Measurements from ENCODE around the gene SPINT1. TPM values are rescaled to one million over a fixed set of nuclear protein-coding genes. Genes with fewer than 3 reads are reported as not detected.
A peak's percentile ranks its signal among the peaks of the same experiment; 100 is the strongest.

SPINT1 gene
- total RNA-seq, 1 experiment from 2014 or later = not detected

DNA sequence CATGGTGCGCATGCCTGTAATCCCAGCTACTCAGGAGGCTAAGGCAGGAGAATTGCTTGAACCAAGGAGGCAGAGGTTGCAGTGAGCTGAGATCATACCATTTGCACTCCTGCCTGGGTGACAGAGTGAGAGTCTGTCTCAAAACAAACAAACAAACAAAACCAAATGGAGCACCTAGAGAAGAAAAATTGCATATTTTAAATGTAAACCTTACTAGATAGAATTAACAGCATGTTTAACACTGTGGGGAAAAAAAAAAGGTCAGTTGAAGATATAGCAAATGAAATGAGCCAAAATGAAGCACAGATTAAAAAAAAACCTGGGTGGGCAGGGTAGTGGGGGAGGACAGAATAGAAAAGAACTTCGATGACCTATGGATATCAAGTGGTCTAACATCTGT is 22.7 kb upstream of the SPINT1 start:
- Histone ChIP-seq H3K27ac (no peak overlapping the region), H3K27me3 (no peaks in the 10 kb centered on the region), H3K4me3 (no peak overlapping the region), H3K4me1 (peaks cover 8% of the 10 kb centered on the region; the same call in 1 of the 2 replicates), H3K9me3 (replicated peaks) (no peaks in the 10 kb centered on the region), H3K36me3 (no peaks in the 10 kb centered on the region)
- no peak for DNase-seq

DNA sequence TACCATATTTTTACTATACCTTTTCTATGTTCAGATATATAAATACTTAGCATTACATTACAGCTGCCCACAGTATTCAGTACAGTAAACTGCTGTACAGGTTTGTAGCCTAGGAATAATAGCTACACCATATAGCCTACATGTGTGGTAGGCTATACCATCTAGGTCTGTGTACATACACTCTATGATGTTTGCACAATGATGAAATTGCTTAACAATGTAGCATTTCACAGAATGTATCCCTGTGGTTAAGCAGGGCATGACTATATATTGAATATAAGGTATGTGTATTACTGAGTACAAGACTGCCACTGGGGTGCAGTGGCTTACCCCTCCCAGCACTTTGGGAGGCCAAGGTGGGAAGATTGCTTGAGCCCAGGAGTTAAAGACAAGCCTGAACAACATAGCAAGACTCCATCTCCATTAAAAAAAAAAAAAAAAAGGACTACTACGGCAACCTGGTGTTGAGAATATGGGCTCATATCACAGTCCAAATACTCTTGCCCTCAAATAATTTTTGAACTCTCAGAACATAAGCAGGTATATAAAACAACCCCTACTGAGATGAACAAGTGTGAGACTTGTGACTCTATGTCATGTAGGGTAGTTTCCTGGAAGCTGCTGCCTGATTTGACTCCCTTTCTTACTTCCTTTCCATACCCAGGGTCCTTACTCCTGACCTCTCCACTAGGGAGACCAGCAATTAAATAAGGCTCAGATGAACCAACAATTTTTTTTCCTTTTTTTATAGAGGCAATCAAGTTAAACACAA is 20.1 kb upstream of the SPINT1 start:
- no peaks in the 10 kb centered on the region for H3K9me3 ChIP-seq (replicated peaks)
- H3K4me3 ChIP-seq = no peak overlapping the region
- no peak overlapping the region for H3K27ac ChIP-seq
- no peaks in the 10 kb centered on the region for H3K27me3 ChIP-seq
- H3K4me1 ChIP-seq = peaks cover 8% of the 10 kb centered on the region; the same call in 1 of the 2 replicates
- DNase-seq = no peak
- H3K36me3 ChIP-seq = no peaks in the 10 kb centered on the region

DNA sequence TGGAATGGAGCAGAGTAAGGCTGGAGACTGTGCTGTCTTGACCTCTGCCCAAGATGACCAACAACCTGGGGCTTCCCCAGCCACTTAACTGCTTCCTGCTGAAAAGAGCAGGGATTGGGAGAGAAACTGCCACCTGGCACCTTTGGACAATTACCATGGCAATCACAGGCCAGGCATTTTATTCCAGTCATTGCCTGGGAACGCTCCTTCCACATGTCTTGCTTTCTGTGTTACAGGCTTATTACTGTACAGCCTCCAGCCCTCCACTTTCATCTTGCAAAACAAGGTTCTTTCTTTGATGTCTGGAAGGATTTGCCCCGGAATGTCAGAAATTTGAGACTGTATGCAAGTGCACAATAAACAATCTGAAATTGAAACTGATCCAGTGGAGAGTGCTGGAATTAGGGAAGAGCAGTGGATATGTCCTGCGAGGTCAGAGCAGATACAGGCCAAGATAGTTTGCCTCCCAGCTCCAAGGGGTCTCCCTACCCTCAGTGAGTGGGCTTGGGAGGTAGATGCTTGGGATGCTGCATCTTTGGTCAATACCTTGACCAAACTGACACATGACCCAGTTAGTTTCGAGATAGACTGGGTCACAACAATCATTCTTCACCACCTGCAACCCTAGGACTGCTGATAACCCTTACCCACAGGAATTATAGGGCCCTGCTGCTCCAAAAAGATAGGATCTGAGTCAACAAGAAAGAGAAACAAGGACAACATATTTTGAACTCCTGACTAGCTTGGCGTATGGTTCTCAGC is 18.0 kb upstream of the SPINT1 start:
- DNase-seq = no peak
- H3K4me3 ChIP-seq = no peak overlapping the region
- H3K27me3 ChIP-seq = no peaks in the 10 kb centered on the region
- H3K27ac ChIP-seq = no peak overlapping the region
- no peaks in the 10 kb centered on the region for H3K36me3 ChIP-seq
- H3K4me1 ChIP-seq = peaks cover 8% of the 10 kb centered on the region; the same call in 1 of the 2 replicates
- no peaks in the 10 kb centered on the region for H3K9me3 ChIP-seq (replicated peaks)

DNA sequence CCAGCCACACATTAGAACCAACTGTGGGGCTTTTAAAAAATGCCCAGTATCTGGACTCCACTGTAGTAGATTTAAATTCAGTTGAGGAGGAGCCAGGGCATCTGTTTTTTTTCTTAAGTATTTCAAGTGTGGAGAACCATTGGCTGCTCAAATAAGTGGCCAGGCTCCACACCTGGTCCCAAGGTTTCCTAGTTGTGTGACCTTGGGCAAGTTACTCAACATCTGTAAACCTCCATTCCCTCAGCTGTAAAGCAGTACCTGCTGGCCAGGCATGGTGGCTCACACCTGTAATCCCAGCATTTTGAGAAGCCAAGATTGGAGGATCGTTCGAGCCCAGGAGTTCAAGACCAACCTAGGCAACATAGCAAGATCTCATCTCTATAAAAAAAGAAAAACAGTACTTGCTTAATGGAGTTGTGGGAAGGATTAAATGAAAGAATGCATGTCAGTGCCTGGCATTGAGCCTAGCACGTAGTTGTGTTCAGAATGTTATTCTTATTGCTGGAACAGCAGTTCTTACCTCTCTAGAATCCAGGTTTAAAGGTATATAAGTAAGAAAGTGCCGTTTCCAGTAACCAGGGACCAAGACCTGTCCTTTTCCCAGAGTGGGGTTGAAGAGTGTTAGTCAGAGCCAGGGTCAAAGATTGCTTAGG is 17.3 kb upstream of the SPINT1 start:
- H3K27me3 ChIP-seq = no peaks in the 10 kb centered on the region
- H3K27ac ChIP-seq = no peak overlapping the region
- DNase-seq = no peak
- peaks cover 11% of the 10 kb centered on the region; the same call in 1 of the 2 replicates for H3K4me1 ChIP-seq
- H3K4me3 ChIP-seq = no peak overlapping the region
- no peaks in the 10 kb centered on the region for H3K9me3 ChIP-seq (replicated peaks)
- no peaks in the 10 kb centered on the region for H3K36me3 ChIP-seq

DNA sequence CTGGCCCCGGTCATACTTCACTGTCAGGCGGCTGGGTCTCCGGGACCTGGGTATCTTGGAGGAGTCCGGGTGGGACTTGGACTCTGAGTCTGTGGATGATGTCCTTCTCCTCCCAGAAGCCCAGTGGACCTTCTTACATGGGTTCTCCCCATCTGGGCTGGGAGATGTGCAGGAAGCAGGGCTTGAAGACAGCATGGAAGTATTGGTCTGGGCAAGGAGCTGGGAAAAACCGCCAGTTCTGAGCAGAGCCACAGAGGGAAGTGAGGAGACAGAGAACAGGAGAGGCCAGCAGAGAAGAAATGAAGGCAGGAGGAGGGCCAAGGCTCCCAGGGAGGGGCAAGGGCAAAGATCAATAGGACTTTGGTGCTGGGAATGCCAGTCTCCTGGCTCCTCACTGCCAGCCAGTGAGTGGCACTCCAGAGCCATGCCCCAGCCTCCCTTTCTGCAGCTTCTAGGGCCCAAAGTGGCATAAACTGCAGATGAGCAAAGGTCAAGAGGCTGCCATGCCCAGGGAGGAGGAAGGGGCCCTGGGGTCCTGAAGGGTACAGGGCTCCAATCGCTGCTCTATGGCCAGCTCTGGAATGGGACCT is 15.3 kb upstream of the SPINT1 start, which contains the start of gene PPP1R14D:
Gene PPP1R14D, minus strand, starts transcription at position 262 of the 590 bp plus-strand sequence. Its CDS starts 67 bp downstream, at position 195.
- H3K9me3 ChIP-seq (replicated peaks) = no peaks in the 10 kb centered on the region
- no peak for DNase-seq
- H3K36me3 ChIP-seq = no peaks in the 10 kb centered on the region
- no peak within 1 kb of the TSS for H3K4me3 ChIP-seq
- no peaks in the 10 kb centered on the region for H3K27me3 ChIP-seq
- H3K4me1 ChIP-seq = peaks cover 11% of the 10 kb centered on the region; the same call in 1 of the 2 replicates
- H3K27ac ChIP-seq = no peak within 1 kb of the TSS

DNA sequence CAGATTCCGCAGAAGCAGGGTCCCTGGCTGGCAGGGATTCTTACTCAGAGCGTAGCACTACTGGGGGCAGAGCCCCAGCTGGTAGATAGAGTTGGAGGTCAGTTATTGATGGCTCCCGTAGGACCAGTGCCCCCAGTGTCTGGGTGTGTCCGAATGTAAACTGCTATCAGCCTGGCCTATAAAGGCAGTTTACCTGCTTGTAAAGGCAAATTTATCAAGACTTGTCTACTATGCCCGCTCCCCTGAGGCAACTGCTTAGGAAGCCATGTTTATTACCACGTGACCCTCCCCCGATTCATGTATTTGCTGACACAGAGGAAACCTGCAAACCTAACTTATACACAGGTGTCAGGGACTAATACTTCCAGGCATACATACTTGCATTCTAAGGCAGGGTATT is 14.7 kb upstream of the SPINT1 start:
- H3K4me3 ChIP-seq = no peak overlapping the region
- no peaks in the 10 kb centered on the region for H3K27me3 ChIP-seq
- peaks cover 11% of the 10 kb centered on the region; the same call in 1 of the 2 replicates for H3K4me1 ChIP-seq
- H3K27ac ChIP-seq = no peak overlapping the region
- H3K36me3 ChIP-seq = no peaks in the 10 kb centered on the region
- no peak for DNase-seq
- H3K9me3 ChIP-seq (replicated peaks) = no peaks in the 10 kb centered on the region

DNA sequence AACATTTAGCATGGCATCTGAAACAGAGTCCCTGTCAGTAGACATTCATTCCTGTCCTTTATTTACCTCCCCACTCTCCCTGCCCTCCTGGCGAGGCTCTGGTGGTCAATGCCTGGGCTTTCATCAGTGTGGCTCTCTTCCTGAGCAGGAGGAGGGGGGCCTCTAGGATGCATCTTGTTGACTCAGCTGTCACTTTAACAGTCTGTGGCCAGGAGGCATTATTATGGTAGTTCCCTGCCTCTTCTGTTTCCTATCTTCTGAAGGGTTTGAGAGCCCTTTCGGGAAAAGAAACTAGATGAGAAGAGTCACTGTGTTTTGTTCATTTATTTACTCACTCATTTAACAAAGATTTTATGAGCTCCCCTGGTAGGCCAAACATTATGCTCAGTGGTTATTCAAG is 13.0 kb upstream of the SPINT1 start:
- Histone ChIP-seq H3K27me3 (no peaks in the 10 kb centered on the region), H3K36me3 (no peaks in the 10 kb centered on the region), H3K27ac (no peak overlapping the region), H3K4me3 (no peak overlapping the region), H3K9me3 (replicated peaks) (no peaks in the 10 kb centered on the region), H3K4me1 (peaks cover 15% of the 10 kb centered on the region)
- DNase-seq = peak; percentile 74 to 88

DNA sequence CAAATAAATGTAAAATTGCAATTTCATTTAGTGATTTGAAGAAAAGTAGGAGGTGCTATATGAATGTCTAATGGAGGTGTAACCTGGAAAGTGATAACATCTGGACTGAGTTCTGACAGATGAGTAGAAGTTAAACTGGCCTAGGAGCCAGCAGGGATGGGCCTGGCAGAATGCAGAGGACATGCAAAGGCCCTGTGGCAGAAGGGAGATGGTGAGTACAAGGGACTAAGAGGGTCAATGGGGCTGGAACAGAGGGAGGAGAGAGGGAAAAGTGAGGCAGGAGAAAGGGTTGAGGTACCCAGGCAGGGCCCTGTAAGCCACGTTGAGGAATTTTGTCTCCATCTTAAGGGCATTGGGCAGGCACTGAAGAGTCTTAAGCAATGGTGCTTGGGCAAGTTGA is 12.0 kb upstream of the SPINT1 start:
- no peaks in the 10 kb centered on the region for H3K9me3 ChIP-seq (replicated peaks)
- no peak for DNase-seq
- no peaks in the 10 kb centered on the region for H3K27me3 ChIP-seq
- H3K4me1 ChIP-seq = peaks cover 14% of the 10 kb centered on the region
- H3K27ac ChIP-seq = no peak overlapping the region
- H3K36me3 ChIP-seq = no peaks in the 10 kb centered on the region
- H3K4me3 ChIP-seq = no peak overlapping the region

DNA sequence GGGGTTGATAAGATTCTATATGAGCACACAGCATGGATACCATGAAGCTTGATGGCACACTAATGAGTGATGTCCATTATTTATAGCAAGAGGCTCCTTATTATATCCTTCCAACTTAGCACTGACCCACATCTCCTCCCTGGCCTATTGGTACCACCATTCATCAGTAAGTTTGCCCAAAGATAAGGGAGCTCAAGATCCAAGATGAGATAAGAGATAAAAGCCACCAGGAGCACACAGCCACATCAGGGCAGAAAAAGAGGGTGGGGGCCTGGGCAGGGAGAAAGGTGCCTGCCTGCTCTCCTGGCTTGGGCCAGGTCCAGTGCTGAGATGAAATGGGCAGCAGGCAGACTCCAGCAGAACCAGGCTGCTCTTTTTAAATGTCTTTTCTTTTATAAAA is 10.9 kb upstream of the SPINT1 start:
- no peak for DNase-seq

DNA sequence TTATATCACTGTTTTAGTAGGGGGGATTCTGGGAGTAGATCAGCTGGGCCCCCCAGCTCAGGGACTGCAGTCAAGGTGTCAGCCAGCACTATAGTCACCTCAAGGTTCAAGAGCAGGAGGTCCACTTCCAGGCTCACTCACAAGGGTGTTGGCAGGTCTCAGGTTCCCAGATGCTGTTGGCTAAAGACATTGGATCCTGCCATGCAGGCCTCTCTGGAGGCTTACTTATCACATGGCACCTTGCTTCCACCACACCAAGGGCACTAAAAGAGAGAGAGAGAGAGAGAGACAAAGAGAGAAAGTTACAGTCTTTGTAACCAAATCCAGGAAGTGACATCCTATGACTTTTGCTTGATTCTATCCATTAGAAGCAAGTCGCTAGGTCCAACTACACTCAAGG is 7.8 kb upstream of the SPINT1 start:
- H3K4me3 ChIP-seq = no peak overlapping the region
- peaks cover 14% of the 10 kb centered on the region for H3K4me1 ChIP-seq
- H3K27me3 ChIP-seq = no peaks in the 10 kb centered on the region
- H3K36me3 ChIP-seq = no peaks in the 10 kb centered on the region
- no peak for DNase-seq
- no peak overlapping the region for H3K27ac ChIP-seq
- H3K9me3 ChIP-seq (replicated peaks) = no peaks in the 10 kb centered on the region

More for the DNA sequence above, 10.9 kb upstream of the SPINT1 start:
- Histone ChIP-seq H3K27me3 (no peaks in the 10 kb centered on the region), H3K4me1 (peaks cover 14% of the 10 kb centered on the region), H3K27ac (no peak overlapping the region), H3K4me3 (no peak overlapping the region), H3K9me3 (replicated peaks) (no peaks in the 10 kb centered on the region), H3K36me3 (no peaks in the 10 kb centered on the region)

DNA sequence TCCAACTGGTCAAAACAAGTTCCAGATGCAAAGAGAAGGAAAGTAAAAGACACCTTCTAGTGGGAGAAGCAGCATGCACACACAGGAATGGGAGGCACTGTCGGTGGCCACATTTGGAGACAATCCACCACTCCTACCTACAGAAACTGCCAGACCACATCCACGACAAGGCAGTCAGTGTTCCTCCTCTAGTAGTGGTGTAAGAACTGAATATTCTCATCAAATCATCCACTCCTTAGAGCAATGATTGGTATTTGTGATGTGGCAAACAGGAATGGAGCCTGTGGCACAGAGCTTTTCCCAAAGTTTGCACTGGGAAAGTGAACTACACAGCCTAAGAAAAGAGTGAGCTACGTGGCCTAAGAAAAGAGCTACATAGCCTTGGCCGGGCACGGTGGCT is 5.1 kb upstream of the SPINT1 start:
- DNase-seq = no peak
- H3K27ac ChIP-seq = no peak overlapping the region

DNA sequence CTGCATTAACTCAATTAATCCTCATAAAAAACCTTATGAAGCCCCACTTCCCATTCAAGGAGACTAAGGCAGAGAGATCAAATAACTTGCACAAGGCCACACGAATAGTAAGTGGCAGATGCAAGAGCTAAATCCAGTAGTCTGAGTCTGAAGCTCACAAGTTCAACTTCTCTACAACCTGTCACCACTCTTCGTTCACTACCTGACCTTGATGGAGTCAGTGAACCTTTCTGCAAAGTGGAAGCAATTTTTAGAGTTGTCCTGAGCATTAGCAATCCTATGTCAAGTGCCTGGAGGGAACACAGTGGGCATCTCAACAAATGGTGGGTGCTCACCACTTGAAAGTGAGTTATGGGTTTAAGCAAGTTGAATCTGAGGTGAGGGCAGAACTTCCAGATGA is 2.1 kb upstream of the SPINT1 start:
- H3K9me3 ChIP-seq (replicated peaks) = no peaks in the 10 kb centered on the region
- peaks cover 6% of the 10 kb centered on the region for H3K4me1 ChIP-seq
- no peak for DNase-seq
- H3K4me3 ChIP-seq = no peak overlapping the region
- no peaks in the 10 kb centered on the region for H3K36me3 ChIP-seq
- no peak overlapping the region for H3K27ac ChIP-seq
- no peaks in the 10 kb centered on the region for H3K27me3 ChIP-seq

More for the DNA sequence above, 5.1 kb upstream of the SPINT1 start:
- peaks cover 11% of the 10 kb centered on the region for H3K4me1 ChIP-seq
- no peak overlapping the region for H3K4me3 ChIP-seq
- H3K27me3 ChIP-seq = no peaks in the 10 kb centered on the region
- no peaks in the 10 kb centered on the region for H3K9me3 ChIP-seq (replicated peaks)
- H3K36me3 ChIP-seq = no peaks in the 10 kb centered on the region

DNA sequence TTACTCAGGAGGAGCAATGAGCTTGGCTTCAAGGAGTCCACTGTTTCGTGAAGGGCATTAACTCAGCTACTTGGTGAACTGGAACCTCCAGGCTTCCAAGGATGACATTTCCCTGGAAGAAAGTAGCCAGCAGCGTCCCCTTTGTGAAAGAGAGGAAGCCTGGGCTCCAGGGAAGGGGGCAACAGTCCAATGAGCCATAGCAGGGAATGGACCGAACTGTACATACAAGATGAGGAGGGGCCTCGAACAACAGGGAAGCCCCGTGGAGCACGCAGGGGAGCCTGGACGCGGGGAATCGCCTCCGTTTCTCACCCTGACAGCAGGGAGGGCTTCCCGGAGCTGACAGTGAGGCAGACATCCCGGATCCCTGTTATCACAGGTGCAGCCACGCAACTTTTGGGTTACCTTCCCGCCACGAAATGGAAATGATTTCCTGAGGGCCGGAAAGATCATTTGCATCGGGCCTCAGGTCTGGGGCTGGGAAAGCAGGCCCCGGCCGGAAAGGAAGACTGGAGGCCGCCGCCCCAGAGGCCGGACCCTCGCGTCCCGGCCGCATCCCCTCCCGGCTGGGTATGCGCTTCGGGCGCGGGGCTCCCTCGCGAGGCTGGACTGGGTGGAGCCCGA is 475 bp upstream of the SPINT1 start:
- Histone ChIP-seq H3K27ac (no peak overlapping the region), H3K4me3 (no peak overlapping the region), H3K4me1 (peaks cover 20% of the 10 kb centered on the region), H3K36me3 (no peaks in the 10 kb centered on the region), H3K27me3 (no peaks in the 10 kb centered on the region), H3K9me3 (replicated peaks) (no peaks in the 10 kb centered on the region)
- DNase-seq = no peak

DNA sequence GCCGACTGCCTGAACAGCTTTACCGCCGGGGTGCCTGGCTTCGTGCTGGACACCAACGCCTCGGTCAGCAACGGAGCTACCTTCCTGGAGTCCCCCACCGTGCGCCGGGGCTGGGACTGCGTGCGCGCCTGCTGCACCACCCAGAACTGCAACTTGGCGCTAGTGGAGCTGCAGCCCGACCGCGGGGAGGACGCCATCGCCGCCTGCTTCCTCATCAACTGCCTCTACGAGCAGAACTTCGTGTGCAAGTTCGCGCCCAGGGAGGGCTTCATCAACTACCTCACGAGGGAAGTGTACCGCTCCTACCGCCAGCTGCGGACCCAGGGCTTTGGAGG is 815 bp downstream of the SPINT1 start:
- Histone ChIP-seq H3K9me3 (replicated peaks) (no peaks in the 10 kb centered on the region), H3K27ac (no peak overlapping the region), H3K36me3 (no peaks in the 10 kb centered on the region), H3K4me1 (peaks cover 20% of the 10 kb centered on the region), H3K4me3 (no peak overlapping the region), H3K27me3 (no peaks in the 10 kb centered on the region)
- no peak for DNase-seq

All from SJCRH30 (cell line).